ENCODE results near the gene RPL15. TPM values are rescaled to one million over a fixed set of nuclear protein-coding genes. Genes with fewer than 3 reads are reported as not detected.

RPL15 gene
- total RNA-seq, 2 donors from 2014 or later = 608 to 1,311 TPM

DNA sequence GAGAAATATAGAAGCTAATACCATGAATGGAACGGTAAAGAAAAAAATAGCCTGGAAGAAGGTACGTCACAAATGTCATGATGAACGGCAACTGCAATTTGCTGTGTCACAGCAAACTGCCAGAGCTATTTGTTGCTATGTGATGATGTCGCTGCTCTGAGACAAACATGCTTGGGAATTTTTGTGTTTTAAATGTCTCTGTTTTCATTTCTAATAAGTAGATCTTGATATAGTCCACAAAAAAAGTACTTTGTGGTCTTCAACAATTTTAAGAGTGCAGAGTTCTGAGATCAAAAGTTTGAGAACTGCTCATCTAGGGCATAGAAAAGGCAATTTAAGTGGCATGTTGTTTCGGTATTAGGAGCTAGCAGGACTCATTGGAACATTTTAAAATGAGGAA lies 23.8 kb downstream of the RPL15 start:
- H3K36me3 ChIP-seq = no peaks in the 10 kb centered on the region
- H3K27me3 ChIP-seq = no peaks in the 10 kb centered on the region
- TF ChIP-seq CTCF (IDR thresholded peaks at IDR 0.05) = no peak
- H3K27ac ChIP-seq = no peak overlapping the region
- no peak overlapping the region for H3K4me3 ChIP-seq
- H3K4me1 ChIP-seq = peaks cover 0 to 10% of the 10 kb centered on the region in 2 donors
- no peaks in the 10 kb centered on the region for H3K9me3 ChIP-seq
- DNase-seq (ENCODE audit: low spot score) = no peak

DNA sequence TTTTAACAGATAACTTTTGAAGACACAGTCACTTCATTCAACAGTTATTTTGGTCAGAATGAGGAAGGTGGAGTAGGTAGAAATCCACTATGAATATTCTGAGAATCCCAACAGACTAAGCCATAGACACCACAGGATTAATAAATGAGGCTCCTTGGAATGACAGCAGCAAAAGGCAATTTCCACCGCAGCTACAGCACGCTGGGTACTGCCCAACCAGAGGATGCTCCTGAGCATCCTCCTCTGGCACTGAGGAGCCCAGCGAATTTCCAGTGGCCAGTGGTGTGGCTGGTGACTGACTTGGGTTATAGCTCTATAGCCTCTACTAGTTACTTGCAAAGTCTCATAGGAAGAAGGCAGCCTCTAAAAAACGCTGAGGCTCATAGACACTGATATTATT lies 24.5 kb downstream of the RPL15 start:
- H3K27ac ChIP-seq = no peak overlapping the region
- no peaks in the 10 kb centered on the region for H3K27me3 ChIP-seq
- no peak for DNase-seq (ENCODE audit: low spot score)
- no peaks in the 10 kb centered on the region for H3K36me3 ChIP-seq
- no peak for TF ChIP-seq CTCF (IDR thresholded peaks at IDR 0.05)
- H3K4me3 ChIP-seq = no peak overlapping the region
- no peaks in the 10 kb centered on the region for H3K9me3 ChIP-seq
- H3K4me1 ChIP-seq = peaks cover 0 to 12% of the 10 kb centered on the region in 2 donors

DNA sequence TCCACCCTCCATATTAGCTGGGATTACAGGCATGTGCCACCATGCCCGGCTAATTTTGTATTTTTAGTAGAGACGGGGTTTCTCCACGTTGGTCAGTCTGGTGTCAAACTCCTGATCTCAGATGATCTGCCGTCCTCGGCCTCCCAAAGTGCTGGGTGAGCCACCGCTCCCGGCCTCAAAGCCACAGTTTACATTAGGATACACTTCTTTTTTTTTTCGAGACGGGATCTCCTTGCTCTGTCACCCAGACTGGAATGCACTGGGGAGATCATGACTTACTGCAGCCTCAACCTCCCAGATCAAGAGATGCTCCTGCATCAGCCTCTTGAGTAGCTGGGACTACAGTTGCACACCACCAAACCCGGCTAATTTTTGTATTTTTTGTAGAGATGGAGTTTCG lies 25.6 kb downstream of the RPL15 start:
- Histone ChIP-seq H3K27me3 (no peaks in the 10 kb centered on the region), H3K36me3 (no peaks in the 10 kb centered on the region), H3K9me3 (no peaks in the 10 kb centered on the region), H3K27ac (no peak overlapping the region), H3K4me3 (no peak overlapping the region), H3K4me1 (peaks cover 0 to 24% of the 10 kb centered on the region in 2 donors)
- no peak for DNase-seq (ENCODE audit: low spot score)
- TF ChIP-seq CTCF (IDR thresholded peaks at IDR 0.05) = no peak

DNA sequence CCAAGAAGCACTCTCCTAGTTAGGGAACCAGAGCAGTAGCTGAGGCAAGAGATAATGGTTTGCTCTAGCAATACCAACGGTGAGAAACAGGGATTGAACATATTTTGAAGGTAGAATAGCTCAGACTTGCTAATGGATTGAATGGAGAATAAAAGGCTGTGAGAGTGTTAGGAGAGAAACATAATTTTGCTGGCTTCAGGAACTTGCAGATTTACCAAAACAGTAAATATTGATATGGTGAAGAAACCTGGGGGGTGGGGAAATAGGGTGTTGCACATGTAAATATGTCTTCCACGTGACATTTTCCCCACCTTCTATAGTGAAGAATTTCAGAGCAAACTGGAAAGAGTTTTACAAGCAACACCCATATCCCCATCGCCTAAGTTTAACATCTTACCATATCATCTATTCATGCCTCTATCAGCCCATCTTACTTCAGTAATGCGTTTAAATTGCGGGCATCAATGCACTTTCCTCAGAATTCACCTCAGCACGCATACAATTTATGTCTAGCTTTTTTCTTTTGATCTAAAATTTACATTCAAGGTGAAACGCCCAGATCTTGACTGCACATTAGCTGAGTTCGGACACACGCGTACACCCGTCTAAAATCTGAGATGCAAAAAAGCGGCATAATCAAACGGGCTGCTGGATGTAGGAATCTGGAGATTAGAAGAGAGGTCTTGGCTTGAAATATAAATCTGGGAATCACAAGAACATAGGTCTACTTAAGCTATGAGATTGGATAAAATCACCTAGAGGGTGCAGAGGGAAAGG lies 27.3 kb downstream of the RPL15 start:
- Histone ChIP-seq H3K27me3 (no peaks in the 10 kb centered on the region), H3K27ac (peak overlapping the region; percentile 98), H3K4me3 (peak overlapping the region; percentile 88), H3K4me1 (peaks cover 0 to 40% of the 10 kb centered on the region in 2 donors), H3K36me3 (no peaks in the 10 kb centered on the region), H3K9me3 (no peaks in the 10 kb centered on the region)
- TF ChIP-seq CTCF (IDR thresholded peaks at IDR 0.05) = no peak
- no peak for DNase-seq (ENCODE audit: low spot score)

GRCh38 chr3:23944861-23945662 lies 28.1 kb downstream of the RPL15 start, which contains the start of gene NR1D2:
Gene NR1D2 (plus strand): TSS chr3:23945286. CDS start chr3:23945579, 293 bp downstream.
- Histone ChIP-seq H3K27ac (peak within 1 kb of the TSS; percentile 98), H3K9me3 (no peaks in the 10 kb centered on the region), H3K36me3 (no peaks in the 10 kb centered on the region), H3K4me1 (peaks cover 0 to 49% of the 10 kb centered on the region in 2 donors), H3K27me3 (no peaks in the 10 kb centered on the region), H3K4me3 (peak within 1 kb of the TSS; percentile 88)
- peak; percentile 75 for DNase-seq (ENCODE audit: low spot score)
- TF ChIP-seq CTCF (IDR thresholded peaks at IDR 0.05) = no peak
